Fibroblast of villous mesenchyme (primary cell): ENCODE measurements around the gene RALBP1. TPM values are rescaled to one million over a fixed set of nuclear protein-coding genes. Genes with fewer than 3 reads are reported as not detected.

Experiments used
- DNase-seq: peaks from one replicate; pipeline ENCODE4 v3.0.0-alpha.2; 2010; ENCODE audit warnings: low read depth
- H3K4me3 ChIP-seq: 2 replicates; pipeline ENCODE4 v1.5.1; 2011; ENCODE audit warnings: low read depth, mild to moderate bottlenecking, low read length
- CTCF ChIP-seq: IDR thresholded peaks from 2 replicates; pipeline ENCODE4 v1.5.1; 2012; ENCODE audit warnings: low read depth, mild to moderate bottlenecking, low read length; ENCODE audit not compliant: insufficient read depth
- total RNA-seq: library from RNA; depleted of rRNA; stranded (reverse); fragments of >200 nt; gene quantifications from 2 replicates; pipeline ENCODE4 v1.2.3, GENCODE V29; 2012

RALBP1 gene
- total RNA-seq, 1 donor = 76.4 TPM

GRCh38 chr18:9570255-9570654 lies 94.9 kb downstream of the RALBP1 start:
- no peak for TF ChIP-seq CTCF
- H3K4me3 ChIP-seq = no peak overlapping the region
- no peak for DNase-seq

GRCh38 chr18:9571546-9571945 lies 96.2 kb downstream of the RALBP1 start:
- H3K4me3 ChIP-seq = no peak overlapping the region
- no peak for DNase-seq
- no peak for TF ChIP-seq CTCF

- DNase-seq = no peak
- TF ChIP-seq CTCF = no peak
- no peak overlapping the region for H3K4me3 ChIP-seq
Measured at GRCh38 chr18:9574473-9575115, 99.3 kb downstream of the RALBP1 start.

- peak; percentile 98 for DNase-seq
- peak; percentile 92 for TF ChIP-seq CTCF
- H3K4me3 ChIP-seq = no peak overlapping the region
Measured at GRCh38 chr18:9575558-9575957, 100.2 kb downstream of the RALBP1 start.

GRCh38 chr18:9577361-9577760 lies 102.0 kb downstream of the RALBP1 start:
- TF ChIP-seq CTCF = no peak
- H3K4me3 ChIP-seq = no peak overlapping the region
- peak; percentile 40 for DNase-seq

- H3K4me3 ChIP-seq = no peak overlapping the region
- TF ChIP-seq CTCF = no peak
Measured at GRCh38 chr18:9578306-9578705, 103.0 kb downstream of the RALBP1 start.

GRCh38 chr18:9581667-9582066 lies 106.4 kb downstream of the RALBP1 start:
- TF ChIP-seq CTCF = no peak
- no peak overlapping the region for H3K4me3 ChIP-seq
- DNase-seq = no peak

More at GRCh38 chr18:9578306-9578705, 103.0 kb downstream of the RALBP1 start:
- DNase-seq = no peak
